Right hindlimb (tissue), 1 donor: ENCODE results near the gene IL22.

Experiments
- DNase-seq: peaks from one replicate; pipeline ENCODE4 v3.0.0-alpha.2; 2018

Gene IL22

DNA sequence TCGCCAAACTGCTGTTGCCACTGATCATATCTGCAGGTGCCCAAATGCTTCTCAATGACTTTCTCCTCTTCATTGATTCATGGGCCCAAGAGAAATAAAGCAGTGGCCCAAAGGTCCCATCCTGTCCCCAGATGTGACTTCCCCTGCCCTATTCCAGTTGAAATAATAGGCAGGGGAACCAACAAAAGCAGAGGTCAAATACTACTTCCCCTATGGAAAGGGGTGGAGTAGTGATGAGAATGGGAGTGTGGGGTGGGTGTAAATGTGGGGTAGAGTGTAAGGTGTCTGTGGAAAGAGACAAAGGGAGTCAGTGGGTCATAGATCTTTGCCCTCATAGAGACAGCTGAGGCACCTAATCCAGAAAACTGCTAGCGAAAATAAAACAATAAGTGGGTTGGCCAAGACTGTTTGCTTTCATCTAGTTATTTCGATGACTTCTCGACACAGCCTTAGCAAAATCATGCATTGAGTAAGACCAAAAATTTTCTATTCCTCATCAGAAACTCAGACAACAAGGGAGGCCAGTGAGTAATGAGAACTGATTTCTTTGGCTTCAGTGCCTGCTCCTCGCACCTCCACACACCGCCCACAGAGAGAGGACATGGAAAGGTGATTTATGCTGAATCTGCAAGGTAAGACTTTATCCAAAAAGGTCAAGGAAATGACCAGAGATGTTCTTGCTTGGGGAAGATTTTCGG lies 10.9 kb upstream of the IL22 start:
- DNase-seq, result no peak

DNA sequence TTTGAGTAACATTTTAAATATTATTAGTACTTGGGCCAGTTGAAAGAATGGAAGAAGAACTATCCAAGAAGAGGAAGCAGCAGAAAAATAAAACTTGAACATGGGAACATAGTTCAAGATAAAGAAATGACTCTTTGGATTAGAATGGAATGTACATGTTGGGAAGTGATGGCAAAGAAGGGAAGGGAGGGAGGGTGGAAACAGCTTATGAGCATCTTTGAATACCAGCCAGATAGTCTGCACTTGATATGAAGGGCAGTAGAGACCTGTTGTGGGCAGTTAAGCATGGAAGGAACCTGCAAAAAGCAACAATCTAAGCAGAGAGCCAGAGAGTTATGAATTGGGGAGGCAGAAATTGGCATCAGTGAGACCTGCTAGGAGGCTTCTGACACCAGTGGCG lies 10.0 kb upstream of the IL22 start:
- no peak for DNase-seq

DNA sequence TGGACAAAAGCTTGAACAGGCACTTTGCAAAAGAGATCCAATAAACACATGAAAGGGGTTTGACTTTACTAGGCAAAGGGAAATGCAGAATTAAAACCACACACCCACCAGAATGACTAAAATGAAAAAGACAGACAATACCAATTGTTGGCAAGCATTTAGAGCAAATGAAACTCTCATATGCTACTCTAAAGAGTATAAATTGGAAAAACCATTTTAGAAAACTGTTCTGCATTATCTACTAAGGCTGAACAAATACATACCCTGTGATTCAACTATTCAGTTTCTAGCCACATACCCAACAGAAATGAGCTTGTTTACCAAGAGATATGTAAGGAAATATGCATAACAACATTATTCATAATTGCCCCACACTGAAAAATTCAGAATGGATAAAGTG lies 8.5 kb upstream of the IL22 start:
- no peak for DNase-seq

DNA sequence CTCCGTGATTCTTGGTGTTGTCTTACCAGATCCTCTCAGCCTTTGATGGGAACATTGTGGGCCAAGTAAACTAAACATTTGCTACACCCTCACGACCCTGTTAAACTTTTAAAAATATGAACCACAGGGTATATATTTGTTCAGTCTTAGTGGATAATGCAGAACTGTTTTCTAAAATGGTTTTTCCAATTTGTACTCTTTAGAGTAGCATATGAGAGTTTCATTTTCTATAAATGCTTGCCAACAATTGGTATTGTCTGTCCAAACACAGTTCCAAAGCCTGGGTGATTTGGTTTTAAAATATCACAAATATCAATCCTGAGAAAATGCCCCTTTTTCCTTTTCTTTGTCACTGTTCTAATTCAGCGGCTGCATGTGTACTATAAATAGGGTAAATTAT lies 6.7 kb upstream of the IL22 start:
- DNase-seq, result no peak

DNA sequence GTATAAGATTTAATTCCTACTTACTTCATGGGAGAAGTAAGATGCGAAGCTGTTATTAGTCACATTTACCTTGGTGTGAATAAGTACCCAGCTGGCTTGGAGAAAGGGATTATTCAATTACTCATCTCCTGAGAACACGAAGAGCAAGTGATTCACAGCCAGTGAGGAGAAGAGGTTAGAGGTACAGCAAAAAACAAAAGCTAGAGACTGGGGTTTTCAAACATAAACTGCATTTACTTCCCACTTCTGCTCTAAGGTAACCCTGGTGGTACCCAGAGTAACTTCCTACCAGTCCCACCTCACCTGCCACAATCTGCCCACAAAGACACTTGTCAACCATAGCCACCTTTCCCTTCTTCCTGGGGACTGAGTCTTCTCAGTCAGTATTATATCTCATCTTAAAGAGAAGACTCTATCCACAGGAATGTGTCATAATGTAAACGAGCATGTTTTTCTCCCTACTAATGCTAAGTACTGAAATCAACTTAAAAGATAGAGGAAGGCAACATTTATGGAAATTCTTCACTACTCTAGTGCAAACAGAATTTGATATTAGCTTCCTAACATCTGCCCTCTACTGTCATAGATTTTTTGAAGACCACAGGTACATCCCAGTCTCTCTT lies 6.0 kb upstream of the IL22 start:
- DNase-seq, result no peak

DNA sequence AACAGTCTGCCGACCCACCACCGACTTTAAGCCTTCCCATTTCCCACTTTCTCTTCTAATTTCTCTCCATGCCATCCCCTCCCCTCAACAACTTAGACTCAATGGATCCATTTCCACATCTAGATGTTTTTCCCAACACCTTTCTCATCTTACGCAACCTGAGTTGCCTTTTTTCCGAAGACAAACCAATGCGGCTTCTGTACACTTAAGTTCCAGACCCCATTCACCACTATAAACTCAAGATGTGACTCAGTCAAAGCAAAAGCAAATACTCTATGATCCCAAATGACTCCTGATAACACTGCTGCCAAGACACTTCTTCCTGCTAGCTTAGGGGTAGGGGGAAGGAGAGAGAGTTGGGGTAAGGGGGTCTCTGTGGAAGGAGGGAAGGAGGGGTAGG lies 1.3 kb downstream of the IL22 start:
- DNase-seq, result no peak

DNA sequence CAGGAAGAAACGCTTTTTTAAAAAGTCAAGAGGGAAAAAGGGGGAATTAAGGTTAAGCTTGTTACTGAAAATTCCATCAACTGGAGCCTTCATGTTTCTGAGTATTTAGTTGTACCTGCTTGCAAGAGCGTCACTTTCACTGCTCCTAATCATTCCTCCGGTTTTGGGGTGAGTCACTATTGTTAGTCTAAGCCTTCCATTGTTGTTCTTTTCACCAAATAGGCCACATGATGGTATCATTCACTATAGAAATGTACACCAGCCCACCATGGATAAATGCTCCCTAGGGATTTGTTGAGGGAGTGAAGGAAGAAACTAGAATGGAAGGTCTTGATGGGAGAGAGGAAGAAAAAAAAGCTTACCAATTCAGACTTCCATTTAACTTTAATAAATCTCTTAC lies 3.0 kb downstream of the IL22 start:
- DNase-seq, result no peak

DNA sequence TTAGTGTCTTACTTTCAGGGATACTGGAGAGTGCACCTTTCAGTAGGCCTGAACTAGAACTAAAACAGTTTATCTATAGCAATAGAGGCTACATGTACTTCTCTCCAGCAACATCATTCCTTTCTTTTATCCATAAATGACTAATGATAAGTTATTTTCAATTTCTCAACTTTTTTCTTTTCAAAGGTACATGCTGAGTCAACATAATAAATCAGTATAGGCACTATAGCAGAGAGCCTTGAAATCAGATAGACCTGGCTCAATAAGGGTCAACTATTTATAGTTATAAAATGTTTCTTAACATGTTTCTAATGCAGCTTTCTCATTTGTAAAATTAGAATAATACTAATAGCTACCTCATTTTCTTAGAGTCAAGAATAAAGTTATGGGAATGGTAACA lies 5.6 kb downstream of the IL22 start:
- DNase-seq, result no peak

DNA sequence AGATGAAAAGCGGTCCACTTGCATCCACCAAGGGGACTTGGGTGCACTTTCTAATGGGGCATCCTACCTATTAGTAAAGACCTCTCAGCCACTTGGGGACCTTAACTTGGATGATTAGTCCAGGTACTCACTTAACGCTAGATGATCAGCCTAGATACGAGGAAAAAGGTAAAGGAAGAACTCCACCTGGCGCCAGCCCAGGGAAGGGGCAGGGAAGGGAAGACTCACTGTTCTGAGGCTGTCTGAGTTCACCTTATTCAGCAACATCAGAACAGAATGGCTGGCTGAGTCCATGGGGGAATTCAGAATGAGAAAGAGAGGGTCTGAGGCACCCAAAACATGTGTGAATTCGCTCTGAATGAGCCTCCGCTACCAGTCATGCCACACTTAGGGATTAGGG lies 7.1 kb downstream of the IL22 start:
- DNase-seq, result no peak

DNA sequence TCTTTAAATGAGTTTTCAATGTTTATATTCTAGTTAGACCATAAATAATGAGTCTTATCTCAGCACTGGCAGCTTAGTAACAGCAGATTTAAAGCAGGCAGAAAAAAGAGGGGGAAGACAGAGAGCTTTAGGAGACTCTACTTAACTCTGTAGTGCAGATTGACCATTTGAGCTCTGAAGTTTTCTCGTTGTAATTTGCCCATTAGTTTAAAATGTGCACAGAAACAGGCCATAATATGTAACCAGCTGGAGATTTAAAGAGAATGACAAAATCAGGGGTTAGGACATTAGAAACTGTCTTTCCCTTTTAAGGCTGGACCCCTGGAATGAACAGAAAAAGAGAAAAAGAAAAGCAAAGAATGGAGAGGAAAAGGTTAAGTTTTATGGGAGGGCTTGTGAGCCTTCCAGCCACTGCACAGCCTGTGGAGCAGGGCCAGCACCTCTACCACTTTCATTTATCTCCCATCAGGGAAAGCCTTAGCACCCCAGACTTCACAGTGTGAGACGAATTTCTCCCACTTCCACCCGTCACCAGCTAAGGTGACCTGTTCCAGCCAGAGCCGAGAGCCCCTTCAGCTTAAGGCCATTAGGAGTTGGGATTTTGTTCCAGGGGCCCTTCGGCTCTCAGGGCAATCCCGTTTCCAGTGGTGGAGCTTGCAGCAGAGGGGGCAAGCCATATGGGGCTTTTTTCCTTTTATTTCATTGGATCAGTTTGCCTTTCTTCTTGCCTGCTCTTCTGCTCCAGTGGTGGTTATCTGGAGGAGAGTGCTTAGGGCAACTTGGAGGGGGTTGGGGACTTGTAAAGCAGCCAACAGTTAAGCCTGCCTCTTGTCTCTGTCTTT lies 8.0 kb downstream of the IL22 start:
- DNase-seq, result peak; percentile 47

DNA sequence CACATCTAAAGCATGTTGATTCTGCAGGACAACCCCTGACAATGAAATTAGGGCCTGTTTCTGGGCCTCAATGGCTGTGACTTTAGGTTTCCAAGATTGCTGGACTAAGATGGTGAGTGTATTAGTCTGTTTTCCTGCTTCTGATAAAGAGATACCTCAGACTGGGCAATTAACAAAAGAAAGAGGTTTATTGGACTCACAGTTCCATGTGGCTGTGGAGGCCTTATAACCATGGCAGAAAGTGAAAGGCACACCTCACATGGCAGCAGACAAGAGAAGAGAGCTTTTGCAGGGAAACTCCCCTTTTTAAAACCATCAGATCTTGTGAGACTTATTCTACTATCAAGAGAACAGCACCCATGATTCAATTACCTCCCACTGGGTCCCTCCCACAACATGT lies 10.6 kb downstream of the IL22 start:
- DNase-seq, result no peak

DNA sequence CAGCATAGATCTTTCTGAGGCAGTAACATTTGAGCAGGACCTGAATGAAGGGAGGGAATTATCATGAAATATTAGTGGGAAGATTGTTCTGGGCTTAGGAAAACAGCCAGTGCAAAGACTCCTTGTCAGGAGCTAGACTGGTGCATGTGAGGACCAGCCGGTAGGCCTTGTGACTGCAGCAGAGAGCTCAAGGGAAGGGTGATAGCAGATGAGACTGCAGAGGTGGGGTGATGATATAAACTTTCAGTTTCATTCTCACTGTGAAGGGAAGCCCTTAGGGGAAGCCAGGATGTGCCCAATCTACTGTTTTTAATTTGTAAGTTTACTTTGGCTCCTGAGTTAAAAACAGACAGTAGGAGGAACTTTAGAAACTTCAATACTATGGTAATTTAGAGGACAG lies 12.4 kb downstream of the IL22 start:
- no peak for DNase-seq

DNA sequence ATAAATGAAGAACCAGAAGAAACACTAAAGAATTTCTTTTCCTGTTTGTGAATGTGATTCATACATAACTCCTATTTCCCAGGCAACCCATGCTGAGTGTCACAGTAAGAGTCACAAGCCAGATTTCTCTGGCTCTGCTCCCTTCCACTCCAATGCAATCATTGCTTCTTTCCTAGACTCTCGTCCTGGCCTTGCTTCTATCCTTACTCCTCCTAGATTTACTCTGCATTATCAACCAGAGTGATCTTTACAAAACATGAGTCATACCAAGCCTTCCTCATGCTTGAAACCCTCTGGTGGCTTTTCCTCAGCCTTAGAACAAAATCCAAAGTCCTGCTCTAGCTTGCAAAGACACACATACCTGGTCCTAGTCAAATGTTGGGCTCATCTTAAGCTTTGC lies 13.3 kb downstream of the IL22 start:
- DNase-seq, result peak; percentile 29

DNA sequence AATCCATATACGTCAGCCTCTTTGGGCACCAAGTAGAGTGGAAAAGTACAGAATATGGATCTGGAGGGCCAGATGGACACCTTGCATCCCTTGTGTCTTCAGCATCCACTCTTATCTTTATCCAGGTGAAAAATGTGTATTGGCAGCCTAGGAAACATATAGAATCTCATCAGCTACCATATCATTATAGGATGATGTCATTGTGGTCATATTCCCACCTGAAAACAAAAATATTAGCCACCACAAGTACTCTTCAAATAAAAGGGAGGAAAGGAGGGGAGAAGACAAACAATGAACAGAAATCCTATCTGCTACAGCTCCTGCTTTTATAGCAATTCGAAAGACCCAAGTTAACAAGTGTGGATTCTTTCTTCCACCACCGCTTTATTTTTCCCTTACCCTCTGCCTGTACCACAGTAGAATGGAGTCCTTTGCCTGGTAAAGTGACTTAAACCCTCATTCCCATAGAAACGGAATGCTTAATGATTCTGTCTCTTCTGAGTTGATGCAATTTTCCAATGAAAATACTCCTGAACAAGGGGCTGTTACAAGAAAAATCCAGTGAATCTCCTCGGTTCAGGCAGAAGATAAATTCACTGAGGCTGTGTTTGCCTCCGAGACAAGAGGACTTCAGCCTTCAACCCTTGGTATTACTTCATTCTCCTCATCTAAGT lies 14.0 kb downstream of the IL22 start:
- DNase-seq, result no peak

DNA sequence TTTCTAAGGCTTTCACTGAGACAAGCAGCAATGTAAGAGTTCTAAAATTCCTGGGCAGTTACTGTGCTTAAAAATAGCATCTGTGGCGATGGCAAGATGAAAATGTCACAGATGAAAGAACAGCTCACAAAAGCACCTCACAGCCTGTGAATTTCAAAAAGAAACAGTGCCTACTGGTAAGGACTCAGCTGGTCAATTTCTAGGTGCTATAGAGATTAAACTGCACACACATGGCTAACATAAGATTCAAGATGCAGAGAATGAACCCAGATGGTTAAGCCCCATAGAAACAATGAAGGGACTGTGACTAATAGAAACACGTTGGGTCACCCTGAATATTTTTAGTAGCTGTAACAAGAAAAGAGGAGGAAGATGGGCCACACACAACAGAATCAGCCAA lies 15.8 kb downstream of the IL22 start:
- DNase-seq, result no peak

DNA sequence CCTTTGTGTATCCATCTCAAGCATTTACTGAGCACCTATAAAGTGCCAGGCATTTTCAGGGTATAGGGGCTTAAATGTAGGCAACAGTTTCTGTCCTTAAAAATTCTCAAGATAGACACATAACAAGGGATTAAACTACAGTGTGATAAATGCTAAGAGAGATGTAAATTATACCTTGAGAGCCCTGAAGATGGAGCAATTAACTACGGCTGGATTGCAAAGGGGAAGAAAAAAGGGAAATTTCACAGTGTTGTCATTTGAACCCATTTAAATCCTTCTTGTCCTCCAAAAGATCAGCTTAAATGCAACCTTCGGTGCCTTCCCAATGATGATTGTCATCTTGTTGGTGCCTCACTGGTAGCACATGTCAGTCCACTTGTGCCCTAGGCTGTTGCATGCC lies 16.3 kb downstream of the IL22 start:
- DNase-seq, result no peak

DNA sequence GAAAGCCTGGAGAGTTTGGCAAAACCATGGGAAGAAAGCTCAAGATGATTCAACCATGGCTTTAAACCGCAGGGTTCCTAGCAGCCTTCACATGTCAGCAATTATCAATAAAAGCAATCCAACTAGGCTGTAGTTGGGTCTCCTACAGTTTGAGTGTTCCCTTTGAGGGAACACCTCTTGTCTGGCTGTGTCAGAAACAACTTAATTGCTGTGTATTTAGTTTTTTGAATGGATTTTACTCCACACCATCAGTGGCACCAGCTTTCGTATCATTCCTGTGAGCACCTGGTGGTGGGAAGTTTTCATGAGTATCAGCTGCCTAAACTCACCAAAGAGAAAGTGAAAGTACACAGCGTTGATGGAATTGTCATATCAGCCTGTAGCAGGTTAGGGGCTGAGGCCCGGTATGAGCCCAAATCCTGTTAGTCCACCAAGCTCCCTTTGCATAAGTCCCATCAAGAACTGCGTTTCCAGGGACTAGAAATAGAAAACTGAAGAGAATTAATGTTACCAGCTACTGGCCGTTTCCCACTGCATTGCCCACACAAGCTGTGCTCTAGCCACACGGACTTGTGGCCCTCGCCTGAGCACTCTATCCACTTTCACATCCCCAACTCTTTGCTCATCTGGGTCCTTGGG lies 16.9 kb downstream of the IL22 start:
- no peak for DNase-seq

DNA sequence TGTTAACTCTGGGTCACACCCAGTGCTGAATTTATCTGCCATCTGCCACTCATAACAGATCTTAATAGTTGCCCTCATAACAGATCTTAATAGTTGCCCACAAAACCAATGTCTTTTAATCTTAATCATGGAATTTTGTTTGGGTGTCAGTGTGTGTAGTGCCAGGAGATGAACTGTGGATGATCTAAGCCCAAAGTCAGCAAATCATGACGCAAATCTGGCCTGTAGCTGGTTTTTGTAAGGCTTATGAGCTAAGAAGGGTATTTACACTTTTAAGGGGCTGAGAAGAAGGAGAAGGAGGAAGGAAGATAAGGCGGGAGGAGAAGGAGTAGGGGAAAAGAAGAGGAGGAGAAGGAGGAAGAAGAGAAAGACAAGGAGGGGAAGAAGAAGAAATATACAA lies 17.8 kb downstream of the IL22 start:
- DNase-seq, result no peak

DNA sequence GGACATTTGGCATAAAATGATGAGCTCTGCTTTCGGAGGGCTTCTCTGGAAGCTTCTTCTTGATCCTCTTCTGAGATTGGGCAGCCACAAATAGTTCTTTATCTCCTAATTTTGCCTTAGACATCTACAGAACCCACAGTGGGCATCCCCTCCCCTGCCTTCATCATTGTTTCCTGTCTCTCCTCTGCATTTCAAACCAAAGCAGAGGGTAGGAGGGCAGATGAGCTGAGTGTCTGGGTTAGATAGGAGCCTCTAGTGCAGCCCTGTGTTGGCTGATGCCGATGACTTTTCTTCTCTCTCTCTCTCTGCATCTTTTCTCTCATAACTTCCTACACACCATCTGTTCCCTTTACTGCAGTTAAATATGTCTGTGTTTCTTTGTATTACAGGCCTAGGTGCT lies 19.3 kb downstream of the IL22 start:
- DNase-seq, result no peak

DNA sequence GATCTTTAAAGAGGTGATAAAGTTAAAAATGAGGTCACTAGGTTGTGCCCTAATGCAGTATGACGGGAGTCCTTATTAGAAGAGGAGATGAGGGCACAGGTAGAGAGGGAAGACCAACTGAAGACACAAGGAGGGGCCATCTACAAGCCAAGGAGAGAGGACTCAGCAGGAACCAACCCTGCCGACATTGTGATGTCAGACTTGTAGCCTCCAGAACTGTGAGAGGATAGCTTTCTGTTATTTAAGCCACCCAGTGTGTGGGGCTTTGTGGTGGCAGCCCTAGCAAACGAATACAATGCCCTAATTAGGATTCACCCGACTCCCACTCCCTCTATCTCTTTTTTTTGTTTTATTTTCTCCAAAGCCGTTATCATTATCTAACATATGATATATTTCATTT lies 19.9 kb downstream of the IL22 start:
- DNase-seq, result no peak

DNA sequence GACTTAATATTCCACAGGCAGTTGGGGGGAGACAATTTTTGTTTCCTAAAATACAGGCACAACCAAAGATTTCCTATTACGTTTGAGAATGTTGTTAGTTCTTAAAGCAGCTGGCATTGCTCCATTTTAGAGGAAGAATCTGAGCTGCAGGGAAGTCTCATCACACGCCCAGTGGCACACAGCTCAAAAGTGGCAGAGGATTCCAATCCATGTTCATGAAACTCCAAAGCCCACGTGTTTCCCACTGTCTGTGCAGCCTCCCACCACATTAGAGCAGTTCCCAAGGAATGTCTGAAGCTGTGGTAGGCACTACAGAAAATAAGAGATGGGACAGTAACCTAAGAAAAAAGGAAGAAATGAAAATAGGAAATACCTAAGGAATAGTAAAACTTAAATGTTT lies 21.7 kb downstream of the IL22 start:
- no peak for DNase-seq

DNA sequence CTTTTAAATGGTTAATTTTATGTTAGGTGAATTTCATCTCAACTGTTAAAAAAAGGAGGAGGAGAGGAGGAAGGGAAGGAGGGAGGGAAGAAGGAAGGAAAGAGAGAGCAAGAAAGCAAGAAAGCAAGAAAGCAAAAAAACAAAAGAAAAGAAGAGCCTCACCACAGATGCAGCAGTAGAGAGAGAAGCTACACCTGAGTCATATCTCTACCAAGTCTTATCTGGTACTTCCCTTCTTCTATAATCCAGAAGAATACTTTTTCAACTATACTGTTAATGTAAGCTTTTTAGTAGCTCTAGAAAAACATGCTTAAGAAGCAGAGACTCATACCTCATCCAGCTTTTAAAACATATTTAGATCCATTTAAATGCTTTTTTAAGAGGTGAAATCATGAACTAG lies 22.2 kb downstream of the IL22 start:
- no peak for DNase-seq

DNA sequence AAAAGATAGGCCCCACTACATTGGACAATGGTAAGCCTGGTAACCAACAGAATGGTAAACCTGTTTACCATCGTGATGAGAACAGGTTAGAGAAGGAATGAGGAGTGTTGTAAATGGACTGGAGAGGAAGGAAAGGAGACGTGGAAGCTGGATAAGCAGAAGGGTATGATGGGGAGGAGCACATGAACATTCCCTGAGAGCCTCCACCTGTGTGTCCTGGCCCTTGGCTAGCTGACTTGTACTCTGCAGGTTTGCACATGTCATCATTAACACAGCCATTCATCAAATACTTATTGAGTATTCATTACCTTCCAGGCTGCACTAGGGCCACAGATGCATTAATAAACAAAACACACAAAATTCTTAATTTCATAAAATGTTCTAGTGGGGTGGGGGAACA lies 23.4 kb downstream of the IL22 start:
- no peak for DNase-seq
